Spleen (tissue), 7 donors: ENCODE measurements around the gene MBD2.

ENCODE experiments used
- CTCF ChIP-seq, 11 experiments: fragments of 200-600 bp in 7 of 11; fragments of 450-650 bp in 4 of 11; sonication (generic) in 4 of 11; IDR thresholded peaks in 8 of 11; conservative IDR thresholded peaks in 3 of 11; 1 replicate in 7 of 11; 2 replicates in 4 of 11; pipeline versions ENCODE4 v1.4.0 to v1.8.0; 2016 to 2021; ENCODE audit warnings: antibody characterized with exemption in 11 of 11, inconsistent platforms in 4 of 11, mild to moderate bottlenecking in 1 of 11
- POLR2AphosphoS5 ChIP-seq, 3 donors: sonication (generic); formaldehyde crosslinking; IDR thresholded peaks; one replicate each; pipeline ENCODE4 v1.5.1; 2017; ENCODE audit warnings: antibody characterized with exemption in 3 of 3
- donor health status: DM: no; HTN: no; CAD: no; lungs with moderate emphysema.
- donor health status: DM: no; HTN: no; CAD: no.
- donor health status: DM: no; HTN: no; CAD: no.

GRCh38 chr18:54218299-54218698 is 6.2 kb downstream of the MBD2 start:
- TF ChIP-seq CTCF (IDR thresholded peaks at IDR 0.05 in 8 of 11, conservative IDR thresholded peaks at IDR 0.05 in 3 of 11) (no peak), POLR2AphosphoS5 (IDR thresholded peaks at IDR 0.05) (no peak)
